ENCODE data around the gene ZBTB16. TPM values are rescaled to one million over a fixed set of nuclear protein-coding genes. Genes with fewer than 3 reads are reported as not detected.

Gene ZBTB16
- total and polyA plus RNA-seq, 2 experiments from 2014 or later = 0.29 to 1.4 TPM

DNA sequence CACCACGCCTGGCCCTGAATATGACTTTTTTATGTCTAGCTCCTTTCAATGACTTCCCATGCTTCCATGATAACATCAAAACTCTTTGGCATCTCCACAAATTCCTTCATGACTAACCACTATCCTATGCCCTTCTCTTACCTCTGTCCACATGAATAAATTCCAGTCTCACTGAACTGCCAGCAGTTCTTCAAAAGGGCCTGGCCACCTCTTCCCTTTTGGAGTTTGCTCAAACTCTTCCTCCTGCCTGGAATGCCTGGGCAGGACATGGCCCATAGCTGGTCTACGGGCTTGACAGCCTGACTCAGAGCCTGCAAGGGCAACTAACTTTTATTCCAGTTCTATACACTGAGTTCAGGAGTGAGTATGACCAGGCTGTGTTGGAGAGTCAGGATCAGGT is 41.8 kb upstream of the ZBTB16 start:
- no peak for ATAC-seq
- H3K9me3 Mint-ChIP-seq = no peaks in the 10 kb centered on the region
- no peak overlapping the region for H3K27ac Mint-ChIP-seq
- H2AFZ ChIP-seq = no peak overlapping the region
- no peak overlapping the region for H3K27ac ChIP-seq (ENCODE audit: low read depth)
- no peak overlapping the region for H3K4me3 ChIP-seq
- H3K4me1 Mint-ChIP-seq = no peaks in the 10 kb centered on the region
- H3K9me2 ChIP-seq (ENCODE audit: insufficient read depth) = peaks cover 3% of the 10 kb centered on the region; the same call in 1 of the 2 replicates
- H3K27me3 Mint-ChIP-seq (ENCODE audit: insufficient read depth, low read depth, poor library complexity) = peaks cover 2% of the 10 kb centered on the region
- no peaks in the 10 kb centered on the region for H3K36me3 Mint-ChIP-seq (ENCODE audit: low read depth)
- DNase-seq (ENCODE audit: low spot score) = no peak
- H3K4me2 ChIP-seq = no peak overlapping the region
- no peaks in the 10 kb centered on the region for H3K36me3 ChIP-seq (ENCODE audit: insufficient read depth)
- no peaks in the 10 kb centered on the region for H3K79me2 ChIP-seq (replicated peaks; ENCODE audit: insufficient read depth)
- no peaks in the 10 kb centered on the region for H4K20me1 ChIP-seq (replicated peaks; ENCODE audit: insufficient read depth)
- H3K4me3 Mint-ChIP-seq = no peak overlapping the region
- no peaks in the 10 kb centered on the region for H3K4me1 ChIP-seq (ENCODE audit: insufficient read depth)
- no peaks in the 10 kb centered on the region for H3K27me3 ChIP-seq (ENCODE audit: insufficient read depth)
- TF ChIP-seq, protein P1, sequence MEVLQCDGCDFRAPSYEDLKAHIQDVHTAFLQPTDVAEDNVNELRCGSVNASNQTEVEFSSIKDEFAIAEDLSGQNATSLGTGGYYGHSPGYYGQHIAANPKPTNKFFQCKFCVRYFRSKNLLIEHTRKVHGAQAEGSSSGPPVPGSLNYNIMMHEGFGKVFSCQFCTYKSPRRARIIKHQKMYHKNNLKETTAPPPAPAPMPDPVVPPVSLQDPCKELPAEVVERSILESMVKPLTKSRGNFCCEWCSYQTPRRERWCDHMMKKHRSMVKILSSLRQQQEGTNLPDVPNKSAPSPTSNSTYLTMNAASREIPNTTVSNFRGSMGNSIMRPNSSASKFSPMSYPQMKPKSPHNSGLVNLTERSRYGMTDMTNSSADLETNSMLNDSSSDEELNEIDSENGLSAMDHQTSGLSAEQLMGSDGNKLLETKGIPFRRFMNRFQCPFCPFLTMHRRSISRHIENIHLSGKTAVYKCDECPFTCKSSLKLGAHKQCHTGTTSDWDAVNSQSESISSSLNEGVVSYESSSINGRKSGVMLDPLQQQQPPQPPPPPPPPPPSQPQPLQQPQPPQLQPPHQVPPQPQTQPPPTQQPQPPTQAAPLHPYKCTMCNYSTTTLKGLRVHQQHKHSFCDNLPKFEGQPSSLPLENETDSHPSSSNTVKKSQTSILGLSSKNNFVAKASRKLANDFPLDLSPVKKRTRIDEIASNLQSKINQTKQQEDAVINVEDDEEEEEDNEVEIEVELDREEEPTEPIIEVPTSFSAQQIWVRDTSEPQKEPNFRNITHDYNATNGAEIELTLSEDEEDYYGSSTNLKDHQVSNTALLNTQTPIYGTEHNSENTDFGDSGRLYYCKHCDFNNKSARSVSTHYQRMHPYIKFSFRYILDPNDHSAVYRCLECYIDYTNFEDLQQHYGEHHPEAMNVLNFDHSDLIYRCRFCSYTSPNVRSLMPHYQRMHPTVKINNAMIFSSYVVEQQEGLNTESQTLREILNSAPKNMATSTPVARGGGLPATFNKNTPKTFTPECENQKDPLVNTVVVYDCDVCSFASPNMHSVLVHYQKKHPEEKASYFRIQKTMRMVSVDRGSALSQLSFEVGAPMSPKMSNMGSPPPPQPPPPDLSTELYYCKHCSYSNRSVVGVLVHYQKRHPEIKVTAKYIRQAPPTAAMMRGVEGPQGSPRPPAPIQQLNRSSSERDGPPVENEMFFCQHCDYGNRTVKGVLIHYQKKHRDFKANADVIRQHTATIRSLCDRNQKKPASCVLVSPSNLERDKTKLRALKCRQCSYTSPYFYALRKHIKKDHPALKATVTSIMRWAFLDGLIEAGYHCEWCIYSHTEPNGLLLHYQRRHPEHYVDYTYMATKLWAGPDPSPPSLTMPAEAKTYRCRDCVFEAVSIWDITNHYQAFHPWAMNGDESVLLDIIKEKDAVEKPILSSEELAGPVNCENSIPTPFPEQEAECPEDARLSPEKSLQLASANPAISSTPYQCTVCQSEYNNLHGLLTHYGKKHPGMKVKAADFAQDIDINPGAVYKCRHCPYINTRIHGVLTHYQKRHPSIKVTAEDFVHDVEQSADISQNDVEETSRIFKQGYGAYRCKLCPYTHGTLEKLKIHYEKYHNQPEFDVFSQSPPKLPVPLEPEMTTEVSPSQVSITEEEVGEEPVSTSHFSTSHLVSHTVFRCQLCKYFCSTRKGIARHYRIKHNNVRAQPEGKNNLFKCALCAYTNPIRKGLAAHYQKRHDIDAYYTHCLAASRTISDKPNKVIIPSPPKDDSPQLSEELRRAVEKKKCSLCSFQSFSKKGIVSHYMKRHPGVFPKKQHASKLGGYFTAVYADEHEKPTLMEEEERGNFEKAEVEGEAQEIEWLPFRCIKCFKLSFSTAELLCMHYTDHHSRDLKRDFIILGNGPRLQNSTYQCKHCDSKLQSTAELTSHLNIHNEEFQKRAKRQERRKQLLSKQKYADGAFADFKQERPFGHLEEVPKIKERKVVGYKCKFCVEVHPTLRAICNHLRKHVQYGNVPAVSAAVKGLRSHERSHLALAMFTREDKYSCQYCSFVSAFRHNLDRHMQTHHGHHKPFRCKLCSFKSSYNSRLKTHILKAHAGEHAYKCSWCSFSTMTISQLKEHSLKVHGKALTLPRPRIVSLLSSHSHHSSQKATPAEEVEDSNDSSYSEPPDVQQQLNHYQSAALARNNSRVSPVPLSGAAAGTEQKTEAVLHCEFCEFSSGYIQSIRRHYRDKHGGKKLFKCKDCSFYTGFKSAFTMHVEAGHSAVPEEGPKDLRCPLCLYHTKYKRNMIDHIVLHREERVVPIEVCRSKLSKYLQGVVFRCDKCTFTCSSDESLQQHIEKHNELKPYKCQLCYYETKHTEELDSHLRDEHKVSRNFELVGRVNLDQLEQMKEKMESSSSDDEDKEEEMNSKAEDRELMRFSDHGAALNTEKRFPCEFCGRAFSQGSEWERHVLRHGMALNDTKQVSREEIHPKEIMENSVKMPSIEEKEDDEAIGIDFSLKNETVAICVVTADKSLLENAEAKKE (CRISPR knock-in tag; IDR thresholded peaks at IDR 0.05) = no peak
- TF ChIP-seq POLR2AphosphoS5 (IDR thresholded peaks at IDR 0.05; ENCODE audit: low read depth) = no peak
- TF ChIP-seq JUNB (IDR thresholded peaks at IDR 0.05; ENCODE audit: unreplicated experiment) = no peak
- no peak for TF ChIP-seq CREB1 (CRISPR knock-in tag; IDR thresholded peaks at IDR 0.05; ENCODE audit: low read depth)
- no peak for TF ChIP-seq EZH2phosphoT487 (IDR thresholded peaks at IDR 0.05; ENCODE audit: unreplicated experiment)
- no peaks in the 10 kb centered on the region for H3F3A ChIP-seq (replicated peaks; ENCODE audit: low read depth)

DNA sequence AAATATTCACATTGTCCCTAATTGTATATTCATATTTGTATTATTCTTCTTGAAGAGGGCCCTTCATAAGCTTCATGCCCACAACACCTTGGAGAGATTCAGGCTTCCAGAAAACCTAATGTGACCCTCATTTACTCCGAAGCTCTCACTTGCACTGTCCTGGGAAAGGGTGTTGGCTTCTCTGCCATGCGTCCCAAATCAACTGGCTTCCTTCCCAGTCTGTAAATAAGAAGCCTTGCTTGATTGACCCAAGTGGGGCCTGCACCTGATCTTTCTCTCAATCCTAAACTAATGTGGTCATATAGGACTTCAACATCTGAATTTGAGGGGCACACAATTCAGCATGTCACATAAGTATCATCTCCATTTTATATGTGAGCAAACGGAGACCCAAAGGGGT is 40.5 kb upstream of the ZBTB16 start:
- Histone ChIP-seq H3K27me3 (ENCODE audit: insufficient read depth) (no peaks in the 10 kb centered on the region), H3F3A (replicated peaks; ENCODE audit: low read depth) (no peaks in the 10 kb centered on the region), H3K4me1 (ENCODE audit: insufficient read depth) (no peaks in the 10 kb centered on the region), H3K27ac (ENCODE audit: low read depth) (no peak overlapping the region), H3K79me2 (replicated peaks; ENCODE audit: insufficient read depth) (no peaks in the 10 kb centered on the region), H3K4me2 (no peak overlapping the region), H4K20me1 (replicated peaks; ENCODE audit: insufficient read depth) (no peaks in the 10 kb centered on the region), H2AFZ (no peak overlapping the region), H3K9me2 (ENCODE audit: insufficient read depth) (peaks cover 3% of the 10 kb centered on the region; the same call in 1 of the 2 replicates), H3K4me3 (no peak overlapping the region), H3K36me3 (ENCODE audit: insufficient read depth) (no peaks in the 10 kb centered on the region)
- Mint-ChIP-seq H3K4me3 (no peak overlapping the region), H3K27me3 (ENCODE audit: insufficient read depth, low read depth, poor library complexity) (no peaks in the 10 kb centered on the region), H3K36me3 (ENCODE audit: low read depth) (no peaks in the 10 kb centered on the region), H3K4me1 (no peaks in the 10 kb centered on the region), H3K9me3 (no peaks in the 10 kb centered on the region), H3K27ac (no peak overlapping the region)
- no peak for DNase-seq (ENCODE audit: low spot score)
- no peak for ATAC-seq
- TF ChIP-seq NANOG (IDR thresholded peaks at IDR 0.05; ENCODE audit: borderline replicate concordance) = no peak
- no peak for TF ChIP-seq ZNF331 (CRISPR knock-in tag; IDR thresholded peaks at IDR 0.05; ENCODE audit: low read depth)
- TF ChIP-seq EZH2 (IDR thresholded peaks at IDR 0.05; ENCODE audit: low read depth, unreplicated experiment) = no peak
- TF ChIP-seq, protein P2, sequence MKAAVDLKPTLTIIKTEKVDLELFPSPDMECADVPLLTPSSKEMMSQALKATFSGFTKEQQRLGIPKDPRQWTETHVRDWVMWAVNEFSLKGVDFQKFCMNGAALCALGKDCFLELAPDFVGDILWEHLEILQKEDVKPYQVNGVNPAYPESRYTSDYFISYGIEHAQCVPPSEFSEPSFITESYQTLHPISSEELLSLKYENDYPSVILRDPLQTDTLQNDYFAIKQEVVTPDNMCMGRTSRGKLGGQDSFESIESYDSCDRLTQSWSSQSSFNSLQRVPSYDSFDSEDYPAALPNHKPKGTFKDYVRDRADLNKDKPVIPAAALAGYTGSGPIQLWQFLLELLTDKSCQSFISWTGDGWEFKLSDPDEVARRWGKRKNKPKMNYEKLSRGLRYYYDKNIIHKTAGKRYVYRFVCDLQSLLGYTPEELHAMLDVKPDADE (IDR thresholded peaks at IDR 0.05) = no peak
- no peak for TF ChIP-seq EZH2phosphoT487 (IDR thresholded peaks at IDR 0.05; ENCODE audit: unreplicated experiment)
- no peak for TF ChIP-seq JUNB (IDR thresholded peaks at IDR 0.05; ENCODE audit: unreplicated experiment)

Measured in GM23338 (cell line).